Activated CD4-positive, CD25-positive, alpha-beta regulatory T cell (primary cell): ENCODE data around the gene RNF186.
"Not testable (repeated sequence)": the region's sequence is repeated elsewhere in the genome, so short reads cannot be mapped to it uniquely, and the experiment has no call there.

Experiments
- DNase-seq, 4 experiments: peaks; one replicate each; lab custom pipeline; 2025; lab: John Stamatoyannopoulos, UW

The RNF186 gene

DNA sequence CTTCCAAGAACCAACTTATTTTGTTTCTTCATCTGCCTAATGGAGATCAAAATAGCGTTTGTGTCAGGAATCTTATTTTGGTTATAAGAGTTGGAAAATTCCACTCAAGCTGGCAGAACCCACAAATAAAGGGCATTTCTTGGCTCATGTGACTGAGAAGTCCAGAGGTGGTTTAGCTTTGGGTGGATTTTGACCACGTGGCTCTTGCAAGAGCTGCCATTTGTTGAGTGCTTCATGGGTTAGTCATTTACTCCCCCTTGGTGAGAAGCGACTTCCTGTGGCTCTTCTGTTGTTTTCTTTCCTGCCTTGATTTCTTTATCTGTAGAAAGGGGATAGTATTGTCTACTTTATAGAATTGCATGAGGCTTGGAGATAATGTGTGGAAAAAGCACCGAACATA, 9.5 kb upstream of the RNF186 start:
- no peak for DNase-seq

DNA sequence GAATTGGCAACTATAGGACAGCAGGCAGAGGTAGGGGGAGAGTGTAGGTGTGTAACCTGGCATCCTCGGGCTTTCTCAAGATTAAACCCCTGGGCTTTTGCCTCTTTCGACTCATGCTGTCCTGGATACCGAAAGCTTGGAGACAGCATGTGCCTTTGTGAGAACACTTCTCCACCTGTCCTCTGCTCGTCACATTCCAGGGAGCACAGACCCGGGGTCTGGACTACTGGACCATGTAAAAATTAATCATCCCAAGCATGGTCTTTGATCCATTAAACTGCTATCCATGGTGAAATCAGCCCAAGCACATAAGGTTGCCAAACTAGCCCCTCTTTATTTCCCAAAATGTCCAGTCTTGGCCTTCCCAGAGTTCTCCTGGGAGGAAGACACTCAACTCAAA, 9.0 kb upstream of the RNF186 start:
- DNase-seq: no peak

DNA sequence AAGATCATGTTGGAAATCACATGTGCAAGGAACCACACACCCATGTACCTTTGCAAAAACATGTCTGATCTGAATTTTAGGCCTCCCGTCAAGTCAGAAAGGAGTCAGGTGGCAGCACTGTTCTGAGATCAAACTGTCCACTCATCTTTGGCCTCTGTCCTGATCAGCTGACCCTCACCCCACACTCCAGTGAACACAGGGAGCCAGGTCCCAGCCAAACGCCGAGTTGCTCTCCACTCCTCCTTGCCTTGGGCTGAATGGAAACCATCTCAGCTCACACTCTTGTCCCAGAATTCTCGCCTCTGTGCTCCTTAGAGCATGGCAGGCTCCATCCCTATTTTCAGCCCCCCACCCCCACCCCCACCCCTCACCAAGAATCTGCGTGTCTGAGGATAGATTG, 4.6 kb upstream of the RNF186 start:
- no peak for DNase-seq

- no peak for DNase-seq
Observed at GRCh38 chr1:19818324-19818723, 3.2 kb upstream of the RNF186 start.

DNA sequence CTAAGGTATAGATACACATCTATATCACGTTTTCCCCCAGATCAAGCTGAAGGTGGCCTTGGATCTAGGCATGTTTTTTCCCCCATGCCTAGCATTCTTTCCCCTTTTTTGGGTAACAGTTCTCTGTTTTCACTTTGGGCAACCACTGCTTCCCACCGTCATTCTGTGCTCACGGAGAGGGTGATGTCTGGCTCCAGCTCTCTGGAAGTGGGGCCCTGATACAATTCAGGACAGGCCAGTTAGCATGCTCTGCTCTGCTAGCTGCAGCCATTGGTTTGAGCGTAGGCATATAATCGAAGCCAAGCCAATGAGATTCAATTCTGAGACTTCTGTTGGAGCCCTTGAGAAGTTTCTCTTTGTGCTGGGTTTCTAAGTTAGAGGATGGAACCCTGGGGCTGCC, 2.1 kb upstream of the RNF186 start:
- DNase-seq: no peak

- not testable (repeated sequence) for DNase-seq
Observed at GRCh38 chr1:19816737-19817086, 1.6 kb upstream of the RNF186 start.

- no peak for DNase-seq
Observed at GRCh38 chr1:19815801-19816736, 986 bp upstream of the RNF186 start.

- no peak for DNase-seq
Observed at GRCh38 chr1:19814244-19814661, 830 bp downstream of the RNF186 start.

DNA sequence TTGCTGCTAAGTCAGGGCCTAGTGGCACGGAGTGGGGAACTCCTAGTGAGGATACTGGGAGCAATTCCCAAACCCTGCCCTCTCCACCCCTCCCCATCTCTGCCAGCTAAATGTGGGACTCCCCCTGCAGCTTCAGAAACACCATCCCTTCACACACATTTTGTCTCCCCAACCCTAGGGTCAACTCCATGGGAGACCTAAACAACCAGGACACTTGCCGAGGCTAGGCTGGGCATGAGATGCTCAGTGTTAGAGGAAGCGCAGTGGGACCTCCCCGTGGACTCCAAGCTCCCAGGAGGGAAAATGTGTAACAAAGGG, 1.5 kb downstream of the RNF186 start:
- DNase-seq: no peak

- no peak for DNase-seq
Observed at GRCh38 chr1:19812875-19813642, 2.0 kb downstream of the RNF186 start.

DNA sequence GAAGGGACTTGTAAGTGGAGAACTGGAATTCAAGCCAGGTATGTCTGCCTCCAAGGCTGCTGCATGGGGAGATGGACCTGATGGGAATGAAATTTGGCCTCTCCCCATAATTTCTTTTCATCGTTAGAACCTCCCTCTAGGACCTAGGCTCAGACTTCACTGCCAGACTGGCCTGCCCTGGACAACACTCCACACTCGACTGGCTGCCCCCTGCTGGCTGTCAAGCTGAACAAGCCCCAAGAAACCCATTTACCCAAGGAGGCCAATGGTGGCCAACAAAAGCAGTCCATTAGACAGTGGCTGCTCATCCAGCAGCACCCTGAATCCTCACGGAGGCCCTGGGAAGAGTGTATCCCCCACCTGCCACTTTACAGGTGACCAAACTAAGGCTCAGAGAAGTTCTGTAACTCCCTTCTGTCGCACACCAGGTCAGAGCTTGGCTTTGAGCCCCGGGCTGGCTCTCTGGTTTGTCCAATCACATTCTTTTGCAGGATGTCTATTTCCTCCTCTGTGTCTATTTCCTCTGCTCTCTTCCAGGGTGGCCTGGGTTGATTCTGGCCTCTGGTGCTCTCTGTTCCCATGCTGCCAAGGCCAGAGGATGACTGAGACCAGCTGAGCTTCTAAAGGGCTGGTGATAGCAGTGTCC, 3.8 kb downstream of the RNF186 start:
- peak in 2 of 4 experiments; percentile 12 to 16 for DNase-seq

GRCh38 chr1:19809044-19809750, 5.9 kb downstream of the RNF186 start:
- DNase-seq: no peak

- DNase-seq: no peak
Observed at GRCh38 chr1:19808351-19808750, 6.7 kb downstream of the RNF186 start.

DNA sequence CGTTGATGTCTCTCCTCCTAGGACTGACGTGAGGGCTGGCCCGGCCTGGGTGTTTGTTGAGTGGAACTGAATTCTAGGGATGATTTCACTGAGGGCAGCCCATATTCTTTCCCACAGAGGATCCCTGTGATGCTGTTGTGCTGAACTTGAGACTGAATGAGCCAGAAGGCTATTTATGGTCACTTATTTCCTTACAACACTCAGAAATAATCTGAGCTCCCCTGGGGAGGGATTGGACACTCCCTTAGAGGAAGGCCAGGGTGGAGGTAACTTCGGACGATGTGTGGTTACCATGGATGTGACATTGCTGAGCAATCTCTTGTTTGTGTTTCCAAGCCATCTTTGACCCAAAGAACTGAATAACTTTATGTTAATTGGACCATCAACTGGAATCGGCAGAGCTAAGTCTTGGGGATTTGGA, 10.2 kb downstream of the RNF186 start:
- DNase-seq: no peak

GRCh38 chr1:19802269-19802668, 12.8 kb downstream of the RNF186 start:
- no peak for DNase-seq

- peak in 2 of 4 experiments; percentile 28 to 33 for DNase-seq
Observed at GRCh38 chr1:19800076-19800804, 14.8 kb downstream of the RNF186 start.

GRCh38 chr1:19799230-19800075, 15.6 kb downstream of the RNF186 start, which contains the start of gene TMCO4:
Gene TMCO4 (minus strand): TSS chr1:19799916. CDS start chr1:19780758, 19,158 bp downstream.
- peak; percentile 24 to 54 (median 37) for DNase-seq

DNA sequence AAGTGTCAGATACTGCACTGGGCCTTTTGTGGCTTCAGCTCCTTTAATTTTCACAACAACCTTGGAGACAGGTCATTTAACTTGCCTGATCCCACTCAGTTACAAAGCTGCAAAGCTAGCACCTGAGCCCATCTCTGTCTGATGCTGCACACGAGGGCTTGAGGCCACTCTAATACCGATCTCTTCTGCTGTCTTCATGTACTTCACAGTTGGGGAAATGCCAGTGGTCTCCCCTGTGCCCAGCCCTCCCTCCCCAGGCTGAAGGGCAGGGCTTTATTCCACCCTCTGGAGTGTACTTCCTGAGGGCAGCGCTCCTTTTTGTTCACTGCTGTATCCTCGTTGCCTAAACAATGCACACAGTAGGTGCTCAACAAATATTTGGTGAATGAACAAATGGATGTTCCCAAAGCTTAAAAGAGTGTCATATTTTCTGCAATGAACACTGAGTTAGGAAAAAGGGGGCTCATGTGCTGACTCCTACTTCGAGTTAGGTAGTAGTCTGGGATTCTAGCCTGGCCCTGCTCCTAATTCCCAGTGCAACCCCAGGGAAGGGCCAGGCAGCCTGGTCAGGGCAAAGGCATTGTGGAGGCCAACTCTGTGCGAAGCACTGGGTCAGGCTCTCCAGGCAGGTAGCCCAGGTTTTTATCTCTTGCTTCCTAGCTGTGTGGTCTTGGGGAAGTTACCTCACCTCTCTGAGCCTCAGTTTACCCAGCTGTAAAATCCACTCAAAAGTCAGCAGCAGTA, 16.4 kb downstream of the RNF186 start:
- DNase-seq: no peak

DNA sequence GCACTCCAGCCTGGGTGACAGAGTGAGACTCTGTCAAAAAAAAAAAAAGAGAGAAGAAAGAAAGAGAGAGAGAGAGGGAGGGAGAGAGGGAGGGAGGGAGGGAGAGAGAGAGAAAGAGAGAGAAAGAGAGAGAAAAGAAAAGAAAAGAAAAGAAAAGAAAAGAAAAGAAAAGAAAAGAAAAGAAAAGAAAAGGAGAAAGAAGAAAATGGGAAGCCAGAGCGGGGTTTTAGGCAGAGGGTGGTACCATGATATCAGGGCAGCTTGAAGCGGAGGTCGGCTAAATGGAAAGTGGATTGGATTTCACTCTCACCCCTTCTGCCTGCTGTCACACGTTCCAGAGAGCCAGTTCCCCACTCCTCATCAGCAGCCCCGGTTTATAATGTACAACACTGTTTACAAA, 17.3 kb downstream of the RNF186 start:
- DNase-seq: no peak

DNA sequence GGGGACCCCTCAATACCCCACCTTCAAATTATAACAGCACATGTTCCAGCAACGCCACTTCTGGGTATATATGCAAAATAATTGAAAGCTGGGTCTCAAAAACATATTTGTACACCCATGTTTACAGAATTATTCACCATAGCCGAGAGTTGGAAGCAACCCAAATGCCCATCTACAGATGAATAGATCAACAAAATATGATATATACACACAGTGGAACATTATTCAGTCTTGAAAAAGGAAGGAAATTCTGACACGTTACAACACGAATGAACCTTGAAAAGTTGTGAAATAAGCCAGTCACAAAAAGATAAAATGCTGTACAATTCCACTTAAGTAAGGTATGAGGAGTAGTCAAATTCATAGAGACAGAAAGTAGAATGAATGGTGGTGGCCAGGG, 20.5 kb downstream of the RNF186 start:
- no peak for DNase-seq
